Neural progenitor cell (in vitro differentiated cells): ENCODE data around the gene PLEKHA7.

Source experiments
- EZH2 ChIP-seq: fragments of 200-600 bp; sonication (generic); IDR thresholded peaks from 2 replicates; pipeline ENCODE4 v1.6.1; 2017; ENCODE audit warnings: antibody characterized with exemption, mild to moderate bottlenecking, moderate library complexity
- EZH2phosphoT487 ChIP-seq: fragments of 200-600 bp; sonication (generic); IDR thresholded peaks from 2 replicates; pipeline ENCODE4 v1.6.1; 2017; ENCODE audit warnings: antibody characterized with exemption
- TF ChIP-seq, protein P1 (sequence below): fragments of 200-600 bp; sonication (generic); IDR thresholded peaks from 2 replicates; pipeline ENCODE4 v1.5.1; 2017; ENCODE audit warnings: antibody characterized with exemption, mild to moderate bottlenecking

DNA sequence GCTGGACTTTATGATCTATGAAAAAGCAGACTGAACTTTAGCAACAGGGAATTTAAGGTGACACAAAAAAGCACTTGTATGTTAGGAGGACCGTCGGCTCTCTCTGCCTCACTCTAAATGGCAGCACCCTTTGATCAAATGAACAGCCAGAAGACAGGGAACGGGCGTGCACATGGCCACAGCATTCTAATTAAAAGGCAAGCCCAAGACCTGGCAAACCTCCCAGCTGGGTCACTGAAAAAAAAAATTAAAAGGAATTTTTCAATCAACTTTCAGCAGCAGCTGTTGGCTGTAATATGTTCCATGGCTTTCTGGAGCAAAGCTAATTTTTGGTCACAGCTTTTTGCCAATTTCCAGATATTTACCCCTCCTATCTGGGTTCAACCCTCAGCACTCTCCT lies 159.2 kb downstream of the PLEKHA7 start:
- TF ChIP-seq, protein P1, sequence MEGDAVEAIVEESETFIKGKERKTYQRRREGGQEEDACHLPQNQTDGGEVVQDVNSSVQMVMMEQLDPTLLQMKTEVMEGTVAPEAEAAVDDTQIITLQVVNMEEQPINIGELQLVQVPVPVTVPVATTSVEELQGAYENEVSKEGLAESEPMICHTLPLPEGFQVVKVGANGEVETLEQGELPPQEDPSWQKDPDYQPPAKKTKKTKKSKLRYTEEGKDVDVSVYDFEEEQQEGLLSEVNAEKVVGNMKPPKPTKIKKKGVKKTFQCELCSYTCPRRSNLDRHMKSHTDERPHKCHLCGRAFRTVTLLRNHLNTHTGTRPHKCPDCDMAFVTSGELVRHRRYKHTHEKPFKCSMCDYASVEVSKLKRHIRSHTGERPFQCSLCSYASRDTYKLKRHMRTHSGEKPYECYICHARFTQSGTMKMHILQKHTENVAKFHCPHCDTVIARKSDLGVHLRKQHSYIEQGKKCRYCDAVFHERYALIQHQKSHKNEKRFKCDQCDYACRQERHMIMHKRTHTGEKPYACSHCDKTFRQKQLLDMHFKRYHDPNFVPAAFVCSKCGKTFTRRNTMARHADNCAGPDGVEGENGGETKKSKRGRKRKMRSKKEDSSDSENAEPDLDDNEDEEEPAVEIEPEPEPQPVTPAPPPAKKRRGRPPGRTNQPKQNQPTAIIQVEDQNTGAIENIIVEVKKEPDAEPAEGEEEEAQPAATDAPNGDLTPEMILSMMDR, result no peak
- TF ChIP-seq EZH2phosphoT487 (no peak), EZH2 (no peak)
